Left kidney (tissue), 8 donors: ENCODE results near the gene AGRN. TPM values are rescaled to one million over a fixed set of nuclear protein-coding genes. Genes with fewer than 3 reads are reported as not detected.
"Not testable (repeated sequence)": the region's sequence is repeated elsewhere in the genome, so short reads cannot be mapped to it uniquely, and the experiment has no call there.

Experiments
- DNase-seq: peaks from one replicate; pipeline ENCODE4 v3.0.0-alpha.2; 2013
- long read RNA-seq, 8 donors: transcript quantifications; one replicate each; lab custom pipeline, GENCODE V29; 2026
- polyA plus RNA-seq: library from polyadenylated mRNA; unstranded; fragments of 120-200 nt; gene quantifications from one replicate; pipeline ENCODE4 v1.2.1, GENCODE V29; 2013; ENCODE audit not compliant: insufficient read length

Gene AGRN
- 223 TPM for polyA plus RNA-seq
- long read RNA-seq, donor 1, full-length matches to known transcripts, result 12 of 132 reads
- long read RNA-seq, donor 1, partial matches to known transcripts, result 120 of 132 reads
- long read RNA-seq, donor 1, other reads (novel, unspliced or antisense), result 0 of 132 reads
- long read RNA-seq, donor 2, full-length matches to known transcripts, result 4 of 38 reads
- long read RNA-seq, donor 2, partial matches to known transcripts, result 34 of 38 reads
- long read RNA-seq, donor 2, other reads (novel, unspliced or antisense), result 0 of 38 reads
- long read RNA-seq, donor 3, partial matches to known transcripts, result 39 of 43 reads
- long read RNA-seq, donor 3, other reads (novel, unspliced or antisense), result 0 of 43 reads
- long read RNA-seq, donor 4, partial matches to known transcripts, result 0 of 1 reads
- long read RNA-seq, donor 4, other reads (novel, unspliced or antisense), result 0 of 1 reads
- long read RNA-seq, donor 5, full-length matches to known transcripts, result 2 of 52 reads
- long read RNA-seq, donor 5, partial matches to known transcripts, result 50 of 52 reads
- long read RNA-seq, donor 5, other reads (novel, unspliced or antisense), result 0 of 52 reads
- long read RNA-seq, donor 6, partial matches to known transcripts, result 34 of 40 reads
- long read RNA-seq, donor 6, other reads (novel, unspliced or antisense), result 0 of 40 reads
- long read RNA-seq, donor 7, full-length matches to known transcripts, result 7 of 119 reads
- long read RNA-seq, donor 7, partial matches to known transcripts, result 112 of 119 reads
- long read RNA-seq, donor 7, other reads (novel, unspliced or antisense), result 0 of 119 reads
- long read RNA-seq, donor 8, full-length matches to known transcripts, result 1 of 6 reads
- long read RNA-seq, donor 8, partial matches to known transcripts, result 5 of 6 reads
- long read RNA-seq, donor 8, other reads (novel, unspliced or antisense), result 0 of 6 reads

GRCh38 chr1:1020000-1020404, at the start of gene AGRN:
TSS of gene AGRN (plus strand) at chr1:1020120. CDS start at chr1:1020173, 53 bp downstream.
- DNase-seq, result no peak

- no peak for DNase-seq
Measured at GRCh38 chr1:970242-970972, 49.5 kb upstream of the AGRN start.

DNA sequence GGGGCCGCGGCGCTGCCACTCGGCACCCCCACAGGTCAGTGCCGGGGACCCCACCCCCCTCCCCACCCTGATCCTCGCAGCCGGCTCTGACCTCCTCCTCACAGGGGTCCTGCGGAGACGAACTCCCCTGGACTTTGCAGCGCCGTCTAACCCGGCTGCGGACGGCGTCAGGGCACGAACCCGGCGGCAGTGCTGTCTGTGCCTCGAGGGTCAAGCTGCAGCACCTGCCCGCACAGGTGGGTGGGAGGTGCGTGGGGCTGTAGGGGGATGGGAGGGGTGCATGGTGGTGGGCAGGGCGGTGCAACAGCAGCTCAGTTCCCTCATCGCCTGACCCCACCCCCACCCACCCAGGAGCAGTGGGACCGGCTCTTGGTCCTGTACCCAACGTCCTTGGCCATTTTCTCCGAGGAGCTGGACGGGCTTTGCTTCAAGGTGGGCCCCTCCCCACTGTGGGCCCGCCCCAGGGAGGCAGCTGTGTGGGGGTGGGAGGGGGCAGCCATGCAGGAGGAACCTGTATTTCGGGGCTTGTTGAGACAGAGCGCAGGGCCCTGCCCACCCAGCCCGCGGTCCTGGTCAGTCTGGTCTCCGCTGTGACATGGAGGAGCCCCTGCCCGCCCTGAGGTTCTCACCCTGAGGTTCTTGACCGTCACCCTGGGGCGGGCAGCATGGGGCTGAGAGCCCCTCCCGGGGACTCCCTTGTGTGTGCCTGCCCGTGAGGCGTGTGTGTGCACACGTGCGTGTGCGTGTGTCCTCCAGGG, 48.8 kb upstream of the AGRN start:
- no peak for DNase-seq

DNA sequence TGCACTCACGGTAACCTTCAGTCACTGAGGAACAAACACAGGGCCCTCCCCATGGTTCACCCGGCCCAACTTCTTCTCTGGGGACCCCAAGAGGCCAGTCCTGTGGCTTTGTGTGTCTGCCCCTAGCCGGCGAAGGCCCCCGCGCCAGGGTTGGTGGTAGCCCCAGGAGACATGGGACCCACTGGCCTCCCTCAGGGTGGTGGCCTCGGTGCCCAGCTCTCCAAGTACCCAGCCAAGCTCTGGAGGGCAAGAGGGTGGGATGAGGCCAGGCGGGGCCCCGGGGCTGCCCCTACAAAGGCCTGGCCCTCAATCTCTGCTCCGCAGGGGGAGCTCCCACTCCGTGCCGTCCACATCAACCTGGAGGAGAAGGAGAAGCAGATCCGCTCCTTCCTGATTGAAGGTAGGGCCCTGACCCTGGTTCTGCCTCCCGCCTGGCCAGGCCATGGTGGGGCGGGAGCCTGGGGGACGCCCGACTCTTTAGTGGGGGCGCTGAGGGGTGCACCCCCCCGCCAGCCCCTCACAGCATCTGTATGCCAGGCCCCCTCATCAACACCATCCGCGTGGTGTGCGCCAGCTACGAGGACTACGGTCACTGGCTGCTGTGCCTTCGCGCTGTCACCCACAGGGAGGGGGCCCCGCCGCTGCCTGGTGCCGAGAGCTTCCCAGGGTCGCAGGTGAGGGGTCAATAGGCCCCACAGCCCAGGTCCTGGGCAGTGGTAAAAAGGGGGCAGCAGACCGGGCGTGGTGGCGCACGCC, 48.0 kb upstream of the AGRN start:
- no peak for DNase-seq

DNA sequence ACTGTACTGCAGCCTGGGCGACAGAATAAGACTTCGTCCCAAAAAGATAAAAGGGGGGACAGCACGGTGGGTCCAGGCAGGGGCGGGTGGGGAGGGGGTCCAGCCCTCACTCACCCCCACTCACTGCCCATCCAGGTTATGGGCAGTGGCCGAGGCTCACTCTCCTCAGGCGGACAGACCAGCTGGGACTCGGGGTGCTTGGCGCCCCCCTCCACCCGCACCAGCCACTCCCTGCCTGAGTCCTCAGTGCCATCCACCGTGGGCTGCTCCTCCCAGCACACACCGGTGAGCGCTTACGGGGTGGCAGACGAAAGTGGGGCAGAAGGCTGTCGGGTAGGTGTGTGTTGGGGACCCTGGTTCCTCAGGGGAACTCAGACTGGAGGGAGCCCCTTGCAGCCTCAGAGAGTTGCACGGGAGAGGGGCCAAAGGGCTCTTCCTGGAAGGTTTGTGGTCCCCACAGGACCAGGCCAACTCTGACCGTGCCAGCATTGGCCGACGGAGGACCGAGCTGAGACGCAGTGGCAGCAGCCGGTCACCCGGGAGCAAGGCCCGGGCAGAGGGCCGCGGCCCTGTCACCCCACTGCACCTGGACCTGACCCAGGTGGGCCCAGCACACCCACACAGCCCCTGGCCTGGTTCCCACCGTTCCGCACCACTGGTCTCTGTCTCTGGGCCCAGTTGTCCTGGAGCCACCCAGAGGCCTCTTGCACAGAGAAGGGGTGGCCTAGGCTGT, 47.0 kb upstream of the AGRN start:
- DNase-seq, result no peak

- DNase-seq, result no peak
Measured at GRCh38 chr1:973459-974292, 46.2 kb upstream of the AGRN start.

DNA sequence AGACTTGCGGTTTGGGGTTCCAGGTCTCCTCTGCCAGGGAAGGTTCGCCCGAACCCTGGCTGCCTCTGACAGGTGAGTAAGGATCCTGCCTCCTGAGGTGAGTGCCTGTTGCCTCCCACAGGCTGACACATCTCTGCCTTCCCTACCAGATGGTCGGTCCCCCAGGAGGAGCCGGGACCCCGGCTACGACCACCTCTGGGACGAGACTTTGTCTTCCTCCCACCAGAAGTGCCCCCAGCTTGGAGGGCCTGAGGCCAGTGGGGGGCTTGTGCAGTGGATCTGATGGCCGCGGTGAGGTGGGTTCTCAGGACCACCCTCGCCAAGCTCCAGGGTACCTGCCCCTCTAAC, 45.7 kb upstream of the AGRN start:
- DNase-seq, result no peak

DNA sequence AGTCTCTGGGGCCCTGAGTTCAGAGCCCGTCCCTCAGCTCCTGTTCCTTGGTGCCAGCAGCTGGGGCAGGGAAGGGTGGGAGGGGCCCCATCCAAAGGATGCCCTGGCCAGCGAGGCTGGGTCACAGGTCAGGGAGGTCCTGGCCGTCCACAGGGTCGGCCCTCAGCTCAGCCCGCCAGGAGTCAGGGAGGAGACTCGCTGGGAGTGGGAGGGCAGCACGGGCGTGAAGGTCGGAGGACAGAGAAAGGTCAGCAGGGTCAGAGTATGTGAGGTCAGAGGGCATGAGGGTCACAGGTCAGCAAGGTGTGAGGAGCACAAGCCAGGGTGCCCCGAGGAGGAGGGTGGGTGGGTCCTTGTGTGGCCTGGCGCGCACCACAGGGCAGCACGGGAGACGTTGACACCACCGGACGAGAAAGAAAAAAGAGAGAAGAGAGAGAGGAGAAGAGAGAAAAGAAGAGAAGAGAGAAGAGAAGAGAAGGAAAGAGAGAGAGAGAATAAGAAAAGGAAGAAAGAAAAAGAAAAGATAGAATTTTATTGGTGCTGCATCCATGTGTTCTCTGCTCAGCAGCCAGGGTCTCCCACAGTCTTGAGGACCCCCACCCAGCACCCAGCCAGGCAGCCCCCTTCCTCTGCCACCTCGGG, 45.1 kb upstream of the AGRN start:
- DNase-seq, result no peak

- DNase-seq, result no peak
Measured at GRCh38 chr1:975365-975764, 44.6 kb upstream of the AGRN start.

GRCh38 chr1:975896-976683, 43.8 kb upstream of the AGRN start:
- DNase-seq, result peak; percentile 59

DNA sequence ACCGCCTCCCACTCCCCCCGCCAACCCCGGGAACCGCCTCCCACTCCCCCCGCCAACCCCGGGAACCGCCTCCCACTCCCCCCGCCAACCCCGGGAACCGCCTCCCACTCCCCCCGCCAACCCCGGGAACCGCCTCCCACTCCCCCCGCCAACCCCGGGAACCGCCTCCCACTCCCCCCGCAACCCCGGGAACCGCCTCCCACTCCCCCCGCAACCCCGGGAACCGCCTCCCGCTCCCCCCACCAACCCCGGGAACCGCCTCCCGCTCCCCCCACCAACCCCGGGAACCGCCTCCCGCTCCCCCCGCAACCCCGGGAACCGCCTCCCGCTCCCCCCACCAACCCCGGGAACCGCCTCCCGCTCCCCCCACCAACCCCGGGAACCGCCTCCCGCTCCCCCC, 43.1 kb upstream of the AGRN start:
- not testable (repeated sequence) for DNase-seq

- DNase-seq, result no peak
Measured at GRCh38 chr1:978069-978834, 41.7 kb upstream of the AGRN start.

DNA sequence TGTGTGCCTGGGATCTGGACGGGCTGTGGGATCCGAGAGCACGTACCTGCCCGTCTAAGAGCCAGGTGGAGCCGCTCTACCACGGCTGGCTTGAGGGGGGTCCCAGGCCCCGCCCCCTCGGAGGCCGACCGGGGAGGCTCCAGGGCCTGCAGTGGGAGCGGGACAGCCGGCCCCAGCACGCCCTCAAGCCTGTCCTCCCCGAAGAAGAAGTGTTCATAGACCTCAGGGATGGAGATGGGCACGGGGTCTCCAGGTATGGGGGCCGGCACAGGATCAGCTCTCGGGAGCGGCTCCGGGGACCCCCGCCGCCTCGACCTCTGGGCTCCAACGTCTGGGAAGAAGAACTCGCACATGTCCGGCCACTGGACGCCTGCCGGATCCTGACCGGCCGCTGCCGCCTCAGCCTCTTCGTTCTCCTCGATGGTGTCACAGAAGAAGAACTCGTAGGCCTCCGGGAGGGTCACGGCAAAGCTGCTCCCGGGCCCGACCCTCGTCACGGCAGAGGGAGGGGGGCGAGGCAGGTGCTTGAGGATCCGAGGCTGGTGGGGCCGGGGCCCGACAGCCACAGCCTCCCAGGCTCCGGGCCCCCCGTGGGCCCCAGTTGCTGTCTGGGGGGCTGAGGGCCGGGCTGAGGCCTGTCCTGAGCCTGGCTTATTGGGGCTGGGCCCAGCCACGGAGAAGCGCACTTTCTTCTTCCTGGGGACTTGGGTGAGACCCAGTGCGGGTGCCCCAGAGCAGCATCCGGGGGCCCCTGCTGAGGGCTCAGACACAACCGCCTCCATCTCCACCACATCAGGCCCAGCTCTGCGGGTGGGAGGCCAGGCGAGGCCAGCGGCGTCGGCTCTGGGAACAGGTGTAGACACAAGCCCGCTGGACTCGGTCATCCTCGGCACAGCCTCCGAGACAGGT, 40.8 kb upstream of the AGRN start:
- no peak for DNase-seq

- DNase-seq, result no peak
Measured at GRCh38 chr1:979744-980072, 40.2 kb upstream of the AGRN start.

GRCh38 chr1:980137-980571, 39.8 kb upstream of the AGRN start:
- no peak for DNase-seq
